K562 (cell line): Measurements from ENCODE around the gene NTPCR. TPM values are rescaled to one million over a fixed set of nuclear protein-coding genes. Genes with fewer than 3 reads are reported as not detected.

Experiments
- ARNT ChIP-seq, 2 experiments: fragments of 450-650 bp; IDR thresholded peaks; 2 replicates each; pipeline ENCODE4 v1.6.1; 2016; ENCODE audit warnings: mild to moderate bottlenecking in 1 of 2
- ZBTB40 ChIP-seq, 2 experiments: fragments of 450-650 bp in 1 of 2; sonication (generic) in 1 of 2; formaldehyde crosslinking in 1 of 2; IDR thresholded peaks; 2 replicates each; pipeline versions ENCODE4 v1.7.1 to v1.9.0; 2016 to 2022; ENCODE audit warnings: inconsistent platforms in 1 of 2, mild to moderate bottlenecking in 1 of 2, missing genetic modification reagents in 1 of 2
- polyA plus RNA-seq, 8 experiments: library from polyadenylated mRNA; depleted of rRNA in 4 of 8; stranded (reverse) in 5 of 8; unstranded in 3 of 8; fragments of >200 nt; fragmentation: Nextera tagmentation in 2 of 8; fragmentation: Illumina TruSeq in 1 of 8; extraction: Ambion mirVana in 2 of 8; extraction: Trizol in 1 of 8; gene quantifications; 2 replicates each; pipeline versions ENCODE4 v1.2.1 to v1.2.3, GENCODE V29; 2011 to 2014; ENCODE audit warnings: inconsistent platforms in 1 of 8, missing spikeins in 1 of 8
- total RNA-seq, 7 experiments: library from RNA; depleted of rRNA in 6 of 7; stranded (reverse); fragments of >200 nt in 6 of 7; fragmentation: Illumina TruSeq in 2 of 7; extraction: Trizol in 2 of 7; gene quantifications; 2 replicates each; pipeline versions ENCODE4 v1.2.1 to v1.2.3, GENCODE V29; 2011 to 2021; ENCODE audit warnings: low replicate concordance in 1 of 7

The NTPCR gene
- total and polyA plus RNA-seq, 9 of the 15 experiments (the other 6 are each of a cell fraction or from before 2014, with no cell fraction given) = 19.3 to 105 (median 48.8) TPM

- TF ChIP-seq ZBTB40 (IDR thresholded peaks at IDR 0.05) (no peak), ZBTB40 (CRISPR knock-in tag; IDR thresholded peaks at IDR 0.05) (no peak), ARNT (IDR thresholded peaks at IDR 0.05) (no peak)
These were observed 29.0 kb upstream of the NTPCR start (continued) for GRCh38 chr1:232921381-232921780.
